ENCODE measurements around the gene ZNF585A. TPM values are rescaled to one million over a fixed set of nuclear protein-coding genes. Genes with fewer than 3 reads are reported as not detected.
"Not testable (repeated sequence)": the region's sequence is repeated elsewhere in the genome, so short reads cannot be mapped to it uniquely, and the experiment has no call there.

The ZNF585A gene
- 6.9 and 11.7 TPM in 2 replicates for total RNA-seq

GRCh38 chr19:37172368-37173366 lies at the start of gene ZNF585A:
TSS of gene ZNF585A (minus strand) at chr19:37172695. CDS start at chr19:37169910, 2,785 bp downstream.
- peak; percentile 91 for DNase-seq (ENCODE audit: low read depth, low spot score)

GRCh38 chr19:37221136-37221535 lies 48.6 kb upstream of the ZNF585A start:
- DNase-seq (ENCODE audit: low read depth, low spot score) = no peak

DNA sequence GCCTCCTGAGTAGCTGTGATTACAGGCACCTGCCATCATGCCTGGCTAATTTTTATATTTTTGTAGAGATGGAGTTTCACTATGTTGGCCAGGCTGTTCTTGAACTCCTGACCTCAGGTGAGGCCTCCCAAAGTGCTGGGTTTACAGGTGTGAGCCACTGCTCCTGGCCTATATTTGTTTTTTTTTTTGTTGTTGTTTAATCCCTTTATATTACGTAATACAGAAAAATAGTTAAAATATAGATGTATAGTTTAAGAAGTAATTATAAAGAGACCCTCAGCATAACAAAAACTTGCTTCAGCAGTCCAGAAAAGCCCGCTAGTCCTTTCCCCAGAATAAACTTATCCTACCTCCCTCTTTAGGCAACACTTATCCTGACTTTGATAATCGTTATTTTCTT lies 47.9 kb upstream of the ZNF585A start:
- no peak for DNase-seq (ENCODE audit: low read depth, low spot score)

- no peak for DNase-seq (ENCODE audit: low read depth, low spot score)
These were observed 46.1 kb upstream of the ZNF585A start for GRCh38 chr19:37218592-37218935.

DNA sequence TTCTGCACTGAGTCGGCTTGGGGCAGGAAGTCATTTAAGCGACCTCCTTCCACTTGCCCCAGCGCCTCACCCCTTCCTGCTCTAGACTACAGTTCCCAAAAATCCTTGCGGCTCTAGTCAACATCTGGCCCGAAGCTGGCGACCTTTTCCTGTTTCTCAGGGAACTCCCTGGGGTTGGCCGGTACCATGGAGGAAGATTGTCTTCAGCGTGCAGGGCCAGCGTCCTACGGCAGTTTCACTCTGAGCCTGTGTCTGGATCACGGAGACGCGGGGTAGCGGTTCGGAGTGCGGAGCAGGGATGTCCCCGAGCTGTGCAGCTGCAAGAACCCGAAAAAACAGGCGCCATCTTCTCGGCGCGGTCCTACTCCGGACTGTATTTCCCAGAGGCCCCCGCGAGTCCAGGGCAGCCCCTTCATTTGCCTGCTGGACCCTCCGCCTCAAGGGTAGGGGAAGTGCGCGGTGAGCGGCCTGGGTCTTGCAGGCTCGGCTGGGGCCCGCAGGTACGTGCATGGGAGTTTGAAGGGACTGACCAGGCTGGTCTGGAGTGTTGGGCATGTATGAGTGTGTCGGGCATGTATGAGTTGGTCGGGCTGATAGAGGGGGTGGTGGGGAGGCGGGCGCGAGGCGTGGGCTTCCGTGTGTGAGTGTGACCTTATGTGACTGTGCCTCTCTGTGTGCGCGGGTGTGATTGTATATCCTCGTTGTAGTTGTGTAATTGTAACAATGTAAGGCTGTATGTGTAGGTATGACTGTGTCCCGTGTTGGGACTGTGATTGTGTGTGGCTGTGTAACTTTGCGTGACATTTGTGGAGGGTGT lies 45.5 kb upstream of the ZNF585A start, which contains the start of gene ZNF383:
Gene ZNF383 (plus strand): TSS at position 440 of the 817 bp plus-strand sequence. CDS start 12,240 bp downstream, outside the sequence.
- DNase-seq (ENCODE audit: low read depth, low spot score) = peak; percentile 50

- DNase-seq (ENCODE audit: low read depth, low spot score) = no peak
These were observed 44.9 kb upstream of the ZNF585A start for GRCh38 chr19:37217480-37217774.

DNA sequence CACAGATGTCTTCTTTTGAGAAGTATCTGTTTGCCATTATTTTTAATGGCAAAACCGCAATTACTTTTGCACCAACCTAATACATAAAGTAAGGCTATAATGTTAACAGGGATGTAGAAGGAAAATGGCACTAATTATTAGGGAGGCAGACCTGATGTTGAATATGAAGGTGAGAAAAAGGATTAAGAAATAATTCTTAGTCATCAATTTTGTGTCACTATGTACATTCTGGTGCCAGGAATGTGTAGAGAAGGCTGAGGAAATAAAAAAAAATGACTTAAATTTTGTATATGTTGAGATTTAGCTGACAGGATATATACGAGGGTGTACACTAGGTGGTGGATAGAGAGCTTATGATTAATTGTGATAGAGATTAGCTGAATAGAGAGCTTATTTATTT lies 25.3 kb upstream of the ZNF585A start:
- DNase-seq (ENCODE audit: low read depth, low spot score) = no peak

GRCh38 chr19:37197115-37197514 lies 24.6 kb upstream of the ZNF585A start:
- not testable (repeated sequence) for DNase-seq (ENCODE audit: low read depth, low spot score)

DNA sequence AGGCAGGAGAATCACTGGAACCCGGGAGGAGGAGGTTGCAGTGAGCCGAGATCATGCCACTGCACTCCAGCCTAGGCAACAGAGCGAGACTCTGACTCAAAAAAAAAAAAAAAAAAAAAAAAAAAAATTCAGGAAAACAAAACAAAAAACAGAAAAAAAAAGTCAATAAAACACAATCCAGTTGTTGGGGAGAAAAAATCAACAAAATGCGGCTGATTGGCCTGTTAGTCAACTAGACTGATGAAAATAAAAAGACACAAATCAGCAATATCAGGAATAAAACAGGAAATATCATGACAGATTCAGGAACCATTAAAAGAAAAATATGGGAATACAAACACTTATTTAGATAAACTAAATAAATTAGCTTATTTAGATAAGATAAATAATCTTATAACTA lies 22.8 kb upstream of the ZNF585A start:
- not testable (repeated sequence) for DNase-seq (ENCODE audit: low read depth, low spot score)

GRCh38 chr19:37186071-37186470 lies 13.6 kb upstream of the ZNF585A start:
- DNase-seq (ENCODE audit: low read depth, low spot score) = not testable (repeated sequence)

GRCh38 chr19:37165635-37166034 lies 6.9 kb downstream of the ZNF585A start:
- no peak for DNase-seq (ENCODE audit: low read depth, low spot score)

- no peak for DNase-seq (ENCODE audit: low read depth, low spot score)
These were observed 12.3 kb downstream of the ZNF585A start for GRCh38 chr19:37160153-37160552.

DNA sequence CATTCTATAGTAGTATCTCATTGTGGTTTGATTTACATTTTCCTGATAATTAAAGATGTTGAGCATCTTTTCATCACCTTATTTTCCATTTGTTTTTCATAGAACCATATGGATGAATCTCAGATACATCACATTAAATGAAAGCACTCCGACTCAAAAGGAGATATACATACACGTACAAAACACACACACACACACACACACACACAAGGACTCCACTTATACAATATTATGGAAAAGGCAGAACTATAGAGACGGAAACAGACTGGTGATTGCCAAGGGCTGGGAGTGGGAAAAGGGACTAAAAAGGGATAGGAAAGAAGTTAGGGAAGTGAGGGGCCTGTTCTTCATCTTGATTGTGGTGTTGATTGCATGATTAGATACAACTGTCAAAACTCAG lies 24.3 kb downstream of the ZNF585A start:
- DNase-seq (ENCODE audit: low read depth, low spot score) = no peak

DNA sequence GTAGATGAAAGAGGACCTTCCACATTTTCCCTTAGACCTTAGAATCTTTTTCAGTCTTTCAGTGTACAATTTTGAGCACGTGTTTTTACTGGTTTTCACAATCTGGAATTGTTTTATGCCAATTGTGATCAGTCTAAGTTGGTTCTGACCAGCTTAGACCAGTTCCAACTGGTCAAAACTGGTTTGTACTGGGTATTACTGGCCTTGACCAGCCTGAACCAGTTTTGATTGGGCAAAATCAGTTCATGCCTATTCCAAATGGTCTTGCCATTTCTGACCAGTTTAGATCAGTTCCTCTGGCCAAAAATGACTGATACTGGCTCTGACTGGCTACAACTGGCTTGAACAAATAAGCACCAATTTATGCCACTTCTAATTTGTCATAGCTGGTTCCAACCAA lies 36.4 kb downstream of the ZNF585A start:
- DNase-seq (ENCODE audit: low read depth, low spot score) = no peak

GRCh38 chr19:37128821-37129177 lies 43.7 kb downstream of the ZNF585A start:
- no peak for DNase-seq (ENCODE audit: low read depth, low spot score)

DNA sequence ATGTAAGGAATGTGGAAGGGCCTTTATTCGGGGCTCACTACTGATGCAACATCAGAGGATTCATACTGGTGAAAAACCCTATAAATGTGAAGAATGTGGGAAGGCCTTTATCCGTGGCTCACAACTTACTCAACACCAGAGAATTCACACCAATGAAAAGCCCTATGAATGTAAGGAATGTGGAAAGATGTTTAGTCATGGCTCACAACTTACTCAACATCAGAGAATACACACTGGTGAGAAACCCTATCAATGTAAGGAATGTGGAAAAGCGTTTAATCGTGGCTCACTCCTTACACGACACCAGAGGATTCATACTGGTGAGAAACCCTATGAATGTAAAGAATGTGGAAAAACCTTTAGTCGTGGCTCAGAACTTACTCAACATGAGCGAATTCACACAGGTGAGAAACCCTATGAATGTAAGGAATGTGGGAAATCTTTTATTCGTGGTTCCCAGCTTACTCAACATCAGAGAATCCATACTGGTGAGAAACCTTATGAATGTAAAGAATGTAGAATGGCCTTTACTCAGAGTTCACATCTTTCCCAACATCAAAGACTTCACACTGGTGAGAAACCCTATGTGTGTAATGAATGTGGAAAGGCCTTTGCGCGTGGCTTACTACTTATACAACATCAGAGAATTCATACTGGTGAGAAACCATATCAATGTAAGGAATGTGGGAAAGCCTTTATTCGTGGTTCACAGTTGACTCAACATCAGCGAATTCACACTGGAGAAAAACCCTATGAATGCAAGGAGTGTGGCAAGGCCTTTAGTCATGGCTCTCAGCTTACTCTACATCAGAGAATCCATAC lies 44.3 kb downstream of the ZNF585A start:
- DNase-seq (ENCODE audit: low read depth, low spot score) = no peak

GRCh38 chr19:37122093-37122492 lies 50.4 kb downstream of the ZNF585A start:
- DNase-seq (ENCODE audit: low read depth, low spot score) = not testable (repeated sequence)

DNA sequence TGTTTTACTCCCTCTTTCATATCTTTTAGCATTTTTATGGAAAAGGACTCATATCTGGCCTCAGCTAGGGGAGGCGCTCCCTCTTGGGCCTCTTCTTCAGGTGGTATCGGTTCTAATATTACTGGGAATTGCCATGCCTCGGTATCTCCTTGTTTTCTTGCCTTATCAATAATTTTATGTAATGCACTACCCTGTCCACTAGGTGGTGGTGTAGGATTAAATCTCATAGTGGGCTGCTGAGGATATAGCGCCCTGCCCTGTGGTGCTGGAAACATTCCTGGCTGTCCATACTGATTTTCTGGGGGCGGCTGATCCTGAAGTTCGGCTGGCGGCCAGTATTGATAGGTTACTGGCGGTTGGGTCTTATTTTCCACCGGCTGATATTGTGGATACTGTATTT lies 58.5 kb downstream of the ZNF585A start:
- no peak for DNase-seq (ENCODE audit: low read depth, low spot score)

- not testable (repeated sequence) for DNase-seq (ENCODE audit: low read depth, low spot score)
These were observed 60.7 kb downstream of the ZNF585A start for GRCh38 chr19:37111753-37112152.

GRCh38 chr19:37104135-37104534 lies 68.4 kb downstream of the ZNF585A start:
- not testable (repeated sequence) for DNase-seq (ENCODE audit: low read depth, low spot score)

DNA sequence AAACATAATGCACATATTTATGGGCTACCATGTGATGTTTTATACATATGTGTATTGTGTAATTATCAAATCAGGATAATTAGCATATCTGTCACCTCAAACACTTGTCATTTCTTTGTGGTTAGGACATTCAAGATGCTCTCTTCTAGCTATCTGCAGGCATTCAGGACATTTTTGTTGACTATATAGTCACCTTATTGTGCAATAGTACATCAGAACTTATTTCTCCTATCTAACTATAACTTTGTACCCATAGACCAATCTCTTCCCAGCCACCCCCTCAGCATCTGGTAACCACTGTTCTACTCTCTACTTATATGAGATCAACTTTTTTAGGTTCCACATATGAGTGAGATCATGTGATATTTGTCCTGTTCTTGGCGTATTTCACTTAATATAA lies 73.9 kb downstream of the ZNF585A start:
- DNase-seq (ENCODE audit: low read depth, low spot score) = no peak
